HG02763 (cell line): ENCODE measurements around the gene SBNO2.

Source experiments
- ATAC-seq: cut with Tn5 transposase; IDR thresholded peaks from one replicate; pipeline ENCODE4 v1.9.1; 2021; ENCODE audit warnings: mild to moderate bottlenecking, moderate library complexity; ENCODE audit not compliant: unreplicated experiment

SBNO2 gene

DNA sequence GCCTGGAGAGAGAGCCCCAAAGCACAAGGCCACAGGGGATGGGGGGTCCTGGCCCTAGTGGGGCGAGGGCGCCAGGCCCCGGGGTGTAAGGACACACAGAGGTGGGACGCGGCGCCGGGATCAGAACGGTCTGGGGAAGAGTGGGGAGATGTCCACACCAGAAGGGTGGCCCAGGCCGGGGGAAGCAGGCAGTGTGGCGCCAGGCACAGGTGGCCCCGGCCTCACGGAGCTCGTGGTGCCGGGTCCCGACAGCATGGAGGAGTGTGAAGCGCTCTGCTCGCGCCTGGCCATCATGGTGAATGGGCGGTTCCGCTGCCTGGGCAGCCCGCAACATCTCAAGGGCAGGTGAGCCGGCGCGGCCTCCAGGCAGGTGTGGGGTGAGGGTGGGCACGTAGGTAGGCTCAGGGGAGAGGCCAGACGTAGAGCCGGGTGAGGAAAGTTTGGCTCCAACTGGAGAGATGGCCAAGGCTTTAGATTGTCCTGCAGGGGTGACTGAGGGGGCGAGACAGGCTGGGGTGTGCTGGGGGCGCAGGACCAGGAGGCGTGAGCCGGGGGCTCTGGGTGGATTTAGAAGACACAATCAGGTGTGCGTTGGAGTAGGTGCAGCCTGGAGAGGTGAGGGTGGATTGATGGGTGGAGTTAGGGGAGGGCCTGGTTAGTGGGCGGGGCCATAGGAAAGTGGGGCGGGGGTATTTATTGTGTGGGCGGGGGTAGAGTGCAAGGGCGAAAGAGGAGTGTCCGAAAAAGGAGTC, 110.0 kb downstream of the SBNO2 start:
- no peak for ATAC-seq

DNA sequence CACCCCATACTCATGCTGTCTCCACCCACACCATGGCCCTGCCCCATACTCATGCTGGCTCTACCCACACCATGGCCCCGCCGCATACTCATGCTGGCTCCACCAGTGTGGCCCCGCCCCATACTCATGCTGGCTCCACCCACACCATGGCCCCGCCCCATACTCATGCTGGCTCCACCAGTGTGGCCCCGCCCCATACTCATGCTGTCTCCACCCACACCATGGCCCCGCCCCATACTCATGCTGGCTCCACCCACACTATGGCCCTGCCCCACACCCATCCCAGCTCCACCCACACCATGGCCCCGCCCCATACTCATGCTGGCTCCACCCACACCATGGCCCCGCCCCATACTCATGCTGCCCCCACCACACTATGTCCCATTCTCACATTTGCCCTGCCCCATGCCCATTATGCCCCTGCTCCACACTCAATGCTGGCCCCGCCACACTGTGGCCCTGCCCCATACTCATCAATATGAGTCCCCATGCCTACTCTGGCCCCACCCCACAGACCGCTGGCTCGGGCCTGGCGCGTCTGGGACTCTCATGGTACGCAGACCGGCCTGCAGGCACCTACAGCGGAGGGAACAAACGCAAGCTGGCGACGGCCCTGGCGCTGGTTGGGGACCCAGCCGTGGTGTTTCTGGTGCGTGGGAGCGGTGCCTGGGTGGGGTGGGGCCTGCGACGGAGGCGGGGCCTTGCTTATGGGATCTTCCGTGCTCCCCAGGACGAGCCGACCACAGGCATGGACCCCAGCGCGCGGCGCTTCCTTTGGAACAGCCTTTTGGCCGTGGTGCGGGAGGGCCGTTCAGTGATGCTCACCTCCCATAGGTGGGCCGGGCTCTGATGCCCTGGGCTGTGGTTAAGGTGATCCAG, 110.8 kb downstream of the SBNO2 start:
- no peak for ATAC-seq

- ATAC-seq = no peak
Observed at GRCh38 chr19:1062387-1063029, 111.6 kb downstream of the SBNO2 start.

DNA sequence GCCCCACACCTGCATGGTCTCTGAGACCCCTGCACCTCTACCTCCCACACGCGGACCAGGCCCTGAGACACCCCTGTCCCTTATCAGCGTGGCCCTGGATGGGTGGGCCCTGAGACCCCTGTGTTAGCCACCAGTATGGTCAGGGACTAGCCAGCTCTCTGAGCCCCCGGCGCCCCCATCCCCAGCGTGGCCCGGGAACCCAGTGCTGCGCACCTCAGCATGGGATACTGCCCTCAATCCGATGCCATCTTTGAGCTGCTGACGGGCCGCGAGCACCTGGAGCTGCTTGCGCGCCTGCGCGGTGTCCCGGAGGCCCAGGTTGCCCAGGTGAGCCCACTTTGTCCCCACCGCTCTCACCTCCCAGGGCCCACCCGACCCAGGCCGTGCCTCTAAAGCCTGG, 112.1 kb downstream of the SBNO2 start:
- no peak for ATAC-seq

DNA sequence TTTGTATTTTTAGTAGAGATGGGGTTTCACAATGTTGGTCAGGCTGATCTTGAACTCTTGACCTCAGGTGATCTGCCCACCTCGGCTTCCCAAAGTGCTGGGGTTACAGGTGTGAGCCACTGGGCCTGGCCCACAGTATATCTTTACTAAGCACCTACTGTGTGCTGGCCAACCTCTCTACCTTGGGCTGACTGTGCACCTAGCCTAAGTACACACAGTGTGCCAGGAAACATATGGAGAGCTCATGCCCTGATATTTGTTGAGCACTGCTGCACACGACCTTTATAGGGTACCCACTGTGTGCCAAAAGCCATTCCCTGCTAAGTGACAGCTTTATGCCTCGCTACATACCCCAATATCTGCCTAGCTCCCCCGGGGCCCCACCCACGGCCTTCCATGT, 113.4 kb downstream of the SBNO2 start:
- no peak for ATAC-seq

DNA sequence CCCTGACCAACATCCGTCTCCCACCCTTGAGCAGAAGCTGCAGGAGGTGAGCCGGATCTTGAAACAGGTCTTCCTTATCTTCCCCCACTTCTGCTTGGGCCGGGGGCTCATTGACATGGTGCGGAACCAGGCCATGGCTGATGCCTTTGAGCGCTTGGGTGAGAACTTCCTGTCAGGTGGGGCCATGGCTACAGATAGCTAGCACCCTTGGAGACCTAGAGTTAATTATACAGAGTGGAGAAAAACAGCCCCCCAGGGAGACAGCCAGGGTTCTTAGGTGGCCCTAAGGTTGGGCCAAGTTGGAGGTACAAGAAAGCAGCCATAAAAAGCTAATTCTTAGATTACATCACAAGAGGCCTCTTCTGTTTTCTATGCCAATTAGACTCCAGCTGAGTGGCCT, 116.0 kb downstream of the SBNO2 start:
- ATAC-seq = no peak
